ENCODE measurements around the gene ARL6IP6.

GRCh38 chr2:152715854-152716428 lies 2.5 kb upstream of the ARL6IP6 start:
- no peak for TF ChIP-seq POLR2A (IDR thresholded peaks at IDR 0.05; ENCODE audit: low read depth, low read length)
- TF ChIP-seq TAF1 (IDR thresholded peaks at IDR 0.05; ENCODE audit: borderline replicate concordance, low read depth, low read length), result no peak
